ENCODE results near the gene TMEM163.
"Not testable (repeated sequence)": the region's sequence is repeated elsewhere in the genome, so short reads cannot be mapped to it uniquely, and the experiment has no call there.

Gene TMEM163

GRCh38 chr2:134718817-134719814, at the start of gene TMEM163:
Gene TMEM163 (minus strand): TSS chr2:134719000.
- DNase-seq, result no peak

GRCh38 chr2:134766583-134766982, 47.8 kb upstream of the TMEM163 start:
- no peak for DNase-seq

- DNase-seq, result no peak
Observed at GRCh38 chr2:134765987-134766386, 47.2 kb upstream of the TMEM163 start.

GRCh38 chr2:134764164-134764563, 45.4 kb upstream of the TMEM163 start:
- no peak for DNase-seq

GRCh38 chr2:134763164-134763710, 44.4 kb upstream of the TMEM163 start:
- no peak for DNase-seq

- no peak for DNase-seq
Observed at GRCh38 chr2:134762508-134762907, 43.7 kb upstream of the TMEM163 start.

- no peak for DNase-seq
Observed at GRCh38 chr2:134760385-134760784, 41.6 kb upstream of the TMEM163 start.

- DNase-seq, result no peak
Observed at GRCh38 chr2:134758633-134759032, 39.8 kb upstream of the TMEM163 start.

- not testable (repeated sequence) for DNase-seq
Observed at GRCh38 chr2:134751981-134752380, 33.2 kb upstream of the TMEM163 start.

GRCh38 chr2:134745546-134745945, 26.7 kb upstream of the TMEM163 start:
- DNase-seq, result no peak

GRCh38 chr2:134745023-134745422, 26.2 kb upstream of the TMEM163 start:
- DNase-seq, result no peak

- no peak for DNase-seq
Observed at GRCh38 chr2:134739879-134740301, 21.1 kb upstream of the TMEM163 start.

GRCh38 chr2:134739236-134739878, 20.6 kb upstream of the TMEM163 start:
- DNase-seq, result no peak

- DNase-seq, result no peak
Observed at GRCh38 chr2:134738141-134738870, 19.5 kb upstream of the TMEM163 start.

GRCh38 chr2:134737671-134738070, 18.9 kb upstream of the TMEM163 start:
- no peak for DNase-seq

GRCh38 chr2:134736167-134736880, 17.5 kb upstream of the TMEM163 start:
- DNase-seq, result no peak

GRCh38 chr2:134728163-134728562, 9.4 kb upstream of the TMEM163 start:
- no peak for DNase-seq

GRCh38 chr2:134727385-134727784, 8.6 kb upstream of the TMEM163 start:
- DNase-seq, result no peak

- no peak for DNase-seq
Observed at GRCh38 chr2:134726645-134727044, 7.8 kb upstream of the TMEM163 start.

GRCh38 chr2:134725876-134726275, 7.1 kb upstream of the TMEM163 start:
- no peak for DNase-seq

GRCh38 chr2:134724341-134724740, 5.5 kb upstream of the TMEM163 start:
- no peak for DNase-seq

- not testable (repeated sequence) for DNase-seq
Observed at GRCh38 chr2:134723742-134724141, 4.9 kb upstream of the TMEM163 start.
